NCI-H2171 (cell line): Measurements from ENCODE around the gene ARTN.

Experiments
- DNase-seq: peaks from one replicate; lab custom pipeline; 2025; lab: John Stamatoyannopoulos, UW

Gene ARTN

GRCh38 chr1:43925846-43926245, 7.8 kb upstream of the ARTN start:
- DNase-seq, result no peak

- no peak for DNase-seq
Observed at GRCh38 chr1:43930168-43930948, 3.2 kb upstream of the ARTN start.

- no peak for DNase-seq
Observed at GRCh38 chr1:43930949-43931275, 2.7 kb upstream of the ARTN start.

- DNase-seq, result no peak
Observed at GRCh38 chr1:43931711-43932660, 1.6 kb upstream of the ARTN start.

- no peak for DNase-seq
Observed at GRCh38 chr1:43932786-43933385, 715 bp upstream of the ARTN start.

GRCh38 chr1:43934101-43934985, 742 bp downstream of the ARTN start:
- peak; percentile 55 for DNase-seq

- no peak for DNase-seq
Observed at GRCh38 chr1:43934986-43935324, 1.4 kb downstream of the ARTN start.

GRCh38 chr1:43935711-43936427, 2.3 kb downstream of the ARTN start:
- no peak for DNase-seq

- DNase-seq, result no peak
Observed at GRCh38 chr1:43936431-43937151, 3.0 kb downstream of the ARTN start.

- no peak for DNase-seq
Observed at GRCh38 chr1:43937179-43937865, 3.7 kb downstream of the ARTN start.

- DNase-seq, result no peak
Observed at GRCh38 chr1:43938383-43938782, 4.8 kb downstream of the ARTN start.

- DNase-seq, result no peak
Observed at GRCh38 chr1:43938892-43939587, 5.4 kb downstream of the ARTN start.

GRCh38 chr1:43942411-43942810, 8.8 kb downstream of the ARTN start:
- DNase-seq, result no peak

GRCh38 chr1:43944860-43945259, 11.3 kb downstream of the ARTN start:
- no peak for DNase-seq

GRCh38 chr1:43945674-43946235, 12.2 kb downstream of the ARTN start:
- DNase-seq, result no peak

GRCh38 chr1:43946236-43947060, 12.8 kb downstream of the ARTN start, which contains the start of gene IPO13:
Gene IPO13, plus strand, starts transcription at chr1:43946950. Its CDS starts 651 bp downstream, at chr1:43947601.
- DNase-seq, result peak; percentile 93

GRCh38 chr1:43947061-43947873, 13.7 kb downstream of the ARTN start:
- no peak for DNase-seq
